Suppressor macrophage (primary cell): ENCODE measurements around the gene ADARB2.
"Not testable (repeated sequence)": the region's sequence is repeated elsewhere in the genome, so short reads cannot be mapped to it uniquely, and the experiment has no call there.

Experiments
- DNase-seq, 4 experiments: peaks; one replicate each; pipeline ENCODE4 v3.0.0-alpha.2; 2020 to 2022

Gene ADARB2

GRCh38 chr10:1638889-1639419 is 98.4 kb downstream of the ADARB2 start:
- DNase-seq: no peak

GRCh38 chr10:1635340-1635739 is 102.0 kb downstream of the ADARB2 start:
- no peak for DNase-seq

GRCh38 chr10:1634239-1634638 is 103.1 kb downstream of the ADARB2 start:
- no peak for DNase-seq

GRCh38 chr10:1633783-1634182 is 103.5 kb downstream of the ADARB2 start:
- DNase-seq: no peak

- DNase-seq: no peak
Observed at GRCh38 chr10:1632596-1632995, 104.7 kb downstream of the ADARB2 start.

GRCh38 chr10:1632141-1632540 is 105.2 kb downstream of the ADARB2 start:
- DNase-seq: no peak

GRCh38 chr10:1631282-1631681 is 106.0 kb downstream of the ADARB2 start:
- no peak for DNase-seq

- no peak for DNase-seq
Observed at GRCh38 chr10:1630304-1630703, 107.0 kb downstream of the ADARB2 start.

GRCh38 chr10:1629326-1630198 is 107.8 kb downstream of the ADARB2 start:
- no peak for DNase-seq

GRCh38 chr10:1628757-1629156 is 108.6 kb downstream of the ADARB2 start:
- DNase-seq: no peak

GRCh38 chr10:1627945-1628344 is 109.4 kb downstream of the ADARB2 start:
- no peak for DNase-seq

- DNase-seq: no peak
Observed at GRCh38 chr10:1626835-1627234, 110.5 kb downstream of the ADARB2 start.

GRCh38 chr10:1626410-1626809 is 110.9 kb downstream of the ADARB2 start:
- DNase-seq: no peak

GRCh38 chr10:1625731-1626130 is 111.6 kb downstream of the ADARB2 start:
- no peak for DNase-seq

GRCh38 chr10:1625079-1625478 is 112.2 kb downstream of the ADARB2 start:
- DNase-seq: no peak

GRCh38 chr10:1624240-1624639 is 113.1 kb downstream of the ADARB2 start:
- no peak for DNase-seq

- no peak for DNase-seq
Observed at GRCh38 chr10:1620803-1621202, 116.5 kb downstream of the ADARB2 start.

- DNase-seq: not testable (repeated sequence)
Observed at GRCh38 chr10:1617376-1618317, 119.7 kb downstream of the ADARB2 start.

GRCh38 chr10:1616701-1617100 is 120.6 kb downstream of the ADARB2 start:
- not testable (repeated sequence) for DNase-seq

GRCh38 chr10:1615186-1615954 is 122.0 kb downstream of the ADARB2 start:
- DNase-seq: no peak

- DNase-seq: no peak
Observed at GRCh38 chr10:1613511-1613910, 123.8 kb downstream of the ADARB2 start.

- no peak for DNase-seq
Observed at GRCh38 chr10:1612908-1613307, 124.4 kb downstream of the ADARB2 start.
